Measurements from ENCODE around the gene AIM2.

GRCh38 chr1:159054427-159054826, 22.1 kb downstream of the AIM2 start:
- TF ChIP-seq CTCF (IDR thresholded peaks at IDR 0.05 in 4 of 5, conservative IDR thresholded peaks at IDR 0.05 in 1 of 5) (no peak), POLR2A (IDR thresholded peaks at IDR 0.05) (no peak)

Data from gastrocnemius medialis (tissue), 4 donors.